ENCODE measurements around the gene PDCD4. TPM values are rescaled to one million over a fixed set of nuclear protein-coding genes. Genes with fewer than 3 reads are reported as not detected.

Gene PDCD4
- total and polyA plus RNA-seq, 4 donors: 14.7 to 94.4 (median 25.1) TPM

GRCh38 chr10:110868981-110869380 lies 2.7 kb upstream of the PDCD4 start:
- peaks cover 0 to 19% (median 9%) of the 10 kb centered on the region in 4 donors for H3K4me1 ChIP-seq (ENCODE audit: control insufficient read depth in 4 of 4, insufficient read depth in 4 of 4, low read length in 3 of 4)

GRCh38 chr10:110870823-110871297 lies 868 bp upstream of the PDCD4 start:
- Histone ChIP-seq H3K27ac (ENCODE audit: low read depth in 1 of 2, low read length in 2 of 2) (peak overlapping the region; percentile 96 to 97), H3K9me3 (ENCODE audit: control insufficient read depth in 4 of 4, low read length in 3 of 4) (no peaks in the 10 kb centered on the region), H3K36me3 (ENCODE audit: control insufficient read depth in 4 of 4, insufficient read depth in 3 of 4, low read depth in 1 of 4, low read length in 3 of 4) (peaks cover 0 to under 1% (median 0%) of the 10 kb centered on the region in 4 donors), H3K27me3 (ENCODE audit: control insufficient read depth in 4 of 4, insufficient read depth in 4 of 4, low read length in 3 of 4) (no peaks in the 10 kb centered on the region), H3K9ac (ENCODE audit: low read depth in 1 of 2, low read length in 2 of 2) (peak overlapping the region in 1 of 2 donors; percentile 75), H3K4me3 (ENCODE audit: low read depth in 1 of 3, low read length in 3 of 3) (peak overlapping the region in 2 of 3 donors; percentile 72 to 99), H3K4me1 (ENCODE audit: control insufficient read depth in 4 of 4, insufficient read depth in 4 of 4, low read length in 3 of 4) (peaks cover 0 to 23% (median 13%) of the 10 kb centered on the region in 4 donors)
- 74% methylated on average over 13 of the region's 13 CpGs for WGBS
- TF ChIP-seq MAX (IDR thresholded peaks at IDR 0.05): no peak
- no peak for DNase-seq (ENCODE audit: low spot score)

More at GRCh38 chr10:110868981-110869380, 2.7 kb upstream of the PDCD4 start:
- DNase-seq (ENCODE audit: low spot score): no peak
- no peak overlapping the region for H3K27ac ChIP-seq (ENCODE audit: low read depth in 1 of 2, low read length in 2 of 2)
- H3K9ac ChIP-seq (ENCODE audit: low read depth in 1 of 2, low read length in 2 of 2): no peak overlapping the region
- no peak overlapping the region for H3K4me3 ChIP-seq (ENCODE audit: low read depth in 1 of 3, low read length in 3 of 3)
- no peaks in the 10 kb centered on the region for H3K27me3 ChIP-seq (ENCODE audit: control insufficient read depth in 4 of 4, insufficient read depth in 4 of 4, low read length in 3 of 4)
- no peaks in the 10 kb centered on the region for H3K9me3 ChIP-seq (ENCODE audit: control insufficient read depth in 4 of 4, low read length in 3 of 4)
- no peak for TF ChIP-seq TAF1 (conservative IDR thresholded peaks at IDR 0.05)
- WGBS: 82% methylated on average over 6 of the region's 6 CpGs
- no peaks in the 10 kb centered on the region for H3K36me3 ChIP-seq (ENCODE audit: control insufficient read depth in 4 of 4, insufficient read depth in 3 of 4, low read depth in 1 of 4, low read length in 3 of 4)

- WGBS: under 1% methylated on average over 70 of the region's 70 CpGs
- TF ChIP-seq GABPA (IDR thresholded peaks at IDR 0.05 in 1 of 2, conservative IDR thresholded peaks at IDR 0.05 in 1 of 2) (no peak), RXRA (IDR thresholded peaks at IDR 0.05) (peak in 1 of 2 donors; percentile 2), REST (IDR thresholded peaks at IDR 0.05) (no peak)
These were observed 636 bp downstream of the PDCD4 start for GRCh38 chr10:110872145-110872983.

More at GRCh38 chr10:110872145-110872983, 636 bp downstream of the PDCD4 start:
- Histone ChIP-seq H3K9ac (ENCODE audit: low read depth in 1 of 2, low read length in 2 of 2) (peak overlapping the region; percentile 77 to 90), H3K27ac (ENCODE audit: low read depth in 1 of 2, low read length in 2 of 2) (peak overlapping the region; percentile 96 to 97), H3K36me3 (ENCODE audit: control insufficient read depth in 4 of 4, insufficient read depth in 3 of 4, low read depth in 1 of 4, low read length in 3 of 4) (peaks cover 0 to 7% (median 0%) of the 10 kb centered on the region in 4 donors), H3K9me3 (ENCODE audit: control insufficient read depth in 4 of 4, low read length in 3 of 4) (no peaks in the 10 kb centered on the region), H3K4me1 (ENCODE audit: control insufficient read depth in 4 of 4, insufficient read depth in 4 of 4, low read length in 3 of 4) (peaks cover 0 to 23% (median 11%) of the 10 kb centered on the region in 4 donors), H3K27me3 (ENCODE audit: control insufficient read depth in 4 of 4, insufficient read depth in 4 of 4, low read length in 3 of 4) (no peaks in the 10 kb centered on the region), H3K4me3 (ENCODE audit: low read depth in 1 of 3, low read length in 3 of 3) (peak overlapping the region; percentile 61 to 99 (median 79))
- DNase-seq (ENCODE audit: low spot score): peak; percentile 72

All from liver (tissue), 9 donors.